K562 (cell line): ENCODE results near the gene CCDC196. TPM values are rescaled to one million over a fixed set of nuclear protein-coding genes. Genes with fewer than 3 reads are reported as not detected.

Experiments used
- ARID1B ChIP-seq: fragments of 450-650 bp; IDR thresholded peaks from 2 replicates; pipeline ENCODE4 v1.6.1; 2016; ENCODE audit warnings: antibody characterized with exemption, mild to moderate bottlenecking, inconsistent platforms
- ATF4 ChIP-seq: fragments of 450-650 bp; formaldehyde crosslinking; IDR thresholded peaks from 2 replicates; pipeline ENCODE4 v1.4.0; 2022; ENCODE audit warnings: mild to moderate bottlenecking, moderate library complexity
- BACH1 ChIP-seq: fragments of 200-800 bp; sonication (Bioruptor generic); IDR thresholded peaks from 2 replicates; pipeline ENCODE4 v1.6.1; 2016; ENCODE audit warnings: missing genetic modification characterization, missing compliant biosample characterization
- CTCF ChIP-seq, 3 experiments: IDR thresholded peaks in 2 of 3; conservative IDR thresholded peaks in 1 of 3; 2 replicates each; pipeline ENCODE4 v1.5.1; 2011 to 2012; ENCODE audit warnings: low read length in 3 of 3, mild to moderate bottlenecking in 3 of 3, control low read depth in 2 of 3, improper control_type of control experiment in 1 of 3, inconsistent platforms in 1 of 3, low read depth in 1 of 3, mixed read lengths in 1 of 3, moderate library complexity in 1 of 3; ENCODE audit not compliant: insufficient read depth in 2 of 3
- FOSL1 ChIP-seq: fragments of 200-800 bp; sonication (Bioruptor generic); conservative IDR thresholded peaks from 2 replicates; pipeline ENCODE4 v1.6.1; 2016; ENCODE audit warnings: missing genetic modification characterization, missing compliant biosample characterization
- GTF2A2 ChIP-seq: IDR thresholded peaks from 2 replicates; pipeline ENCODE4 v1.6.1; 2016; ENCODE audit warnings: mild to moderate bottlenecking, missing genetic modification characterization, missing compliant biosample characterization
- KDM2B ChIP-seq: fragments of 250-450 bp; sonication (Bioruptor Pico); IDR thresholded peaks from 2 replicates; pipeline ENCODE4 v1.8.0; 2021; ENCODE audit warnings: mild to moderate bottlenecking, moderate library complexity
- NFIX ChIP-seq: fragments of 250-450 bp; sonication (Bioruptor Pico); IDR thresholded peaks from 2 replicates; pipeline ENCODE4 v1.4.0; 2020; ENCODE audit warnings: low read depth, mild to moderate bottlenecking, moderate library complexity
- NR2C1 ChIP-seq, 2 experiments: fragments of 450-650 bp; IDR thresholded peaks; 2 replicates each; pipeline ENCODE4 v1.6.1; 2017; ENCODE audit warnings: mild to moderate bottlenecking in 2 of 2, antibody characterized with exemption in 1 of 2, inconsistent platforms in 1 of 2, missing compliant biosample characterization in 1 of 2, missing genetic modification characterization in 1 of 2
- OTX1 ChIP-seq: fragments of 450-650 bp; formaldehyde crosslinking; IDR thresholded peaks from 2 replicates; pipeline ENCODE4 v1.4.0; 2022; ENCODE audit warnings: mild to moderate bottlenecking
- PKNOX1 ChIP-seq: fragments of 450-650 bp; IDR thresholded peaks from 2 replicates; pipeline ENCODE4 v1.6.1; 2016
- PML ChIP-seq: IDR thresholded peaks from 2 replicates; pipeline ENCODE4 v1.6.1; 2012; ENCODE audit warnings: low read length, inconsistent platforms
- RNF219 ChIP-seq: fragments of 250-450 bp; sonication (Bioruptor Pico); IDR thresholded peaks from 2 replicates; pipeline ENCODE4 v1.5.0; 2022; ENCODE audit warnings: mild to moderate bottlenecking
- SOX6 ChIP-seq: fragments of 450-650 bp; IDR thresholded peaks from 2 replicates; pipeline ENCODE4 v1.6.1; 2014; ENCODE audit warnings: mild to moderate bottlenecking
- TCF3 ChIP-seq: sonication (generic); formaldehyde crosslinking; IDR thresholded peaks from 2 replicates; pipeline ENCODE4 v1.4.0; 2020; ENCODE audit warnings: mild to moderate bottlenecking, missing genetic modification reagents
- ZFPM2 ChIP-seq: fragments of 250-450 bp; sonication (Bioruptor Pico); IDR thresholded peaks from 2 replicates; pipeline ENCODE4 v1.5.1; 2022; ENCODE audit warnings: mild to moderate bottlenecking
- ZNF197 ChIP-seq: fragments of 200-800 bp; sonication (Bioruptor generic); IDR thresholded peaks from 2 replicates; pipeline ENCODE4 v1.6.1; 2016; ENCODE audit warnings: low read depth, missing genetic modification characterization, missing compliant biosample characterization
- ZNF224 ChIP-seq: sonication (generic); formaldehyde crosslinking; IDR thresholded peaks from 2 replicates; pipeline ENCODE4 v1.8.0; 2022; ENCODE audit warnings: mild to moderate bottlenecking, missing genetic modification reagents
- ZNF436 ChIP-seq: fragments of 250-450, 450-650 bp; sonication (Bioruptor Pico); formaldehyde crosslinking; IDR thresholded peaks from 2 replicates; pipeline ENCODE4 v1.7.0; 2020; ENCODE audit warnings: mild to moderate bottlenecking
- ZNF584 ChIP-seq: fragments of 200-800 bp; sonication (Bioruptor generic); IDR thresholded peaks from 2 replicates; pipeline ENCODE4 v1.6.1; 2016; ENCODE audit warnings: low read depth, mild to moderate bottlenecking, missing genetic modification characterization, missing compliant biosample characterization
- ZNF644 ChIP-seq: fragments of 200-800 bp; sonication (Bioruptor generic); IDR thresholded peaks from 2 replicates; pipeline ENCODE4 v1.6.1; 2016; ENCODE audit warnings: low read depth, missing genetic modification characterization, missing compliant biosample characterization
- ZNF766 ChIP-seq: fragments of 200-800 bp; sonication (Bioruptor generic); conservative IDR thresholded peaks from 2 replicates; pipeline ENCODE4 v1.6.1; 2016; ENCODE audit warnings: missing genetic modification characterization, missing compliant biosample characterization
- polyA plus RNA-seq, 8 experiments: library from polyadenylated mRNA; depleted of rRNA in 4 of 8; stranded (reverse) in 5 of 8; unstranded in 3 of 8; fragments of >200 nt; fragmentation: Nextera tagmentation in 2 of 8; fragmentation: Illumina TruSeq in 1 of 8; extraction: Ambion mirVana in 2 of 8; extraction: Trizol in 1 of 8; gene quantifications; 2 replicates each; pipeline versions ENCODE4 v1.2.1 to v1.2.3, GENCODE V29; 2011 to 2014; ENCODE audit warnings: inconsistent platforms in 1 of 8, missing spikeins in 1 of 8
- total RNA-seq, 7 experiments: library from RNA; depleted of rRNA in 6 of 7; stranded (reverse); fragments of >200 nt in 6 of 7; fragmentation: Illumina TruSeq in 2 of 7; extraction: Trizol in 2 of 7; gene quantifications; 2 replicates each; pipeline versions ENCODE4 v1.2.1 to v1.2.3, GENCODE V29; 2011 to 2021; ENCODE audit warnings: low replicate concordance in 1 of 7

CCDC196 gene
- total and polyA plus RNA-seq, 9 of the 15 experiments (the other 6 are each of a cell fraction or from before 2014, with no cell fraction given), result not detected

GRCh38 chr14:66476964-66477363 lies 9.2 kb upstream of the CCDC196 start (continued):
- no peak for TF ChIP-seq RNF219 (CRISPR knock-in tag)
- no peak for TF ChIP-seq GTF2A2 (tag)
- TF ChIP-seq FOSL1 (tag), result peak; percentile 42; the same call in 1 of the 2 replicates
- no peak for TF ChIP-seq ZFPM2
- no peak for TF ChIP-seq KDM2B (CRISPR knock-in tag)
- no peak for TF ChIP-seq ZNF224 (CRISPR knock-in tag)
- no peak for TF ChIP-seq ZNF436 (CRISPR knock-in tag)
- TF ChIP-seq OTX1 (CRISPR knock-in tag), result no peak
- no peak for TF ChIP-seq CTCF (IDR thresholded peaks at IDR 0.05 in 2 of 3, conservative IDR thresholded peaks at IDR 0.05 in 1 of 3; ENCODE audit: insufficient read depth in 2 of 3, low read depth in 1 of 3, low read length in 3 of 3)
- TF ChIP-seq ARID1B, result peak; percentile 57
- TF ChIP-seq SOX6, result no peak
- TF ChIP-seq PML, result no peak
- no peak for TF ChIP-seq ZNF766 (CRISPR knock-in tag)
- TF ChIP-seq NFIX, result no peak
- TF ChIP-seq TCF3 (CRISPR knock-in tag), result no peak
- no peak for TF ChIP-seq NR2C1 (IDR thresholded peaks at IDR 0.05)
- no peak for TF ChIP-seq NR2C1 (tag; IDR thresholded peaks at IDR 0.05)
- peak; percentile 66 for TF ChIP-seq PKNOX1
- TF ChIP-seq ATF4 (CRISPR knock-in tag), result no peak
- TF ChIP-seq ZNF197 (CRISPR knock-in tag), result no peak
- no peak for TF ChIP-seq ZNF644
- TF ChIP-seq BACH1, result no peak
- no peak for TF ChIP-seq ZNF584 (CRISPR knock-in tag)
